Right ventricle myocardium inferior (tissue), 1 donor: Measurements from ENCODE around the gene DISP3. TPM values are rescaled to one million over a fixed set of nuclear protein-coding genes. Genes with fewer than 3 reads are reported as not detected.

Source experiments
- ATAC-seq: fragments of 200-7000 bp; cut with Tn5 transposase; one replicate; pipeline ENCODE4 v1.9.1; 2020; ENCODE audit warnings: mild to moderate bottlenecking, moderate library complexity
- DNase-seq: peaks from one replicate; pipeline ENCODE4 v3.0.0; 2021; ENCODE audit errors: missing footprints
- intact Hi-C: fragments of 100-400 bp; cut with DNase I; formaldehyde crosslinking; loops from one replicate; pipeline ENCODE4 v1.11.0; 2022
- total RNA-seq: library from RNA; stranded (reverse); fragmentation: NEBNext Ultra II Directional; extraction: Animal tissue kit (Norgen Biotek cat#: 25700); gene quantifications from one replicate; pipeline ENCODE4 v1.2.1, GENCODE V29; 2021
- donor health status: DM: no; HTN: yes; CAD: no; lungs with severe emphysema.

Gene DISP3
- total RNA-seq, 1 donor from 2014 or later: 0.08 TPM

DNA sequence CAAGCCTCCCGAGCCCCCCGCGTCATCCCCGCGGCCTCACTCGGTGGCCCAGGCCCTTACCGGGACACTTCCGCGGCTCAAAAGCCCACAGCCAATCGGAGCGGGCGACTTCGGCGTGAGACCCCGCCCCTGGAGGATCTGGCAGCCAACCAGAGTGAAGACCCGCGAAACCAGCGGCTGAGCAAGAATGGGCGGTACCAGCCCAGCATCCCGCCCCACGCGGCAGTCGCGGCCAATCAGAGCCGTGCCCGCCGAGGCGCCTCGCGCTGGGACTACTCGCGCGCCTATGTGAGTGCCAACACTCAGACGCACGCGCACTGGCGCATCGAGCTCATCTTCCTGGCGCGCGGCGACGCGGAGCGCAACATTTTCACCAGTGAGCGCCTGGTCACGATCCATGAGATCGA lies 22.5 kb downstream of the DISP3 start:
- ATAC-seq: peak; percentile 54
- intact Hi-C loops: no loop called here
- DNase-seq: no peak

DNA sequence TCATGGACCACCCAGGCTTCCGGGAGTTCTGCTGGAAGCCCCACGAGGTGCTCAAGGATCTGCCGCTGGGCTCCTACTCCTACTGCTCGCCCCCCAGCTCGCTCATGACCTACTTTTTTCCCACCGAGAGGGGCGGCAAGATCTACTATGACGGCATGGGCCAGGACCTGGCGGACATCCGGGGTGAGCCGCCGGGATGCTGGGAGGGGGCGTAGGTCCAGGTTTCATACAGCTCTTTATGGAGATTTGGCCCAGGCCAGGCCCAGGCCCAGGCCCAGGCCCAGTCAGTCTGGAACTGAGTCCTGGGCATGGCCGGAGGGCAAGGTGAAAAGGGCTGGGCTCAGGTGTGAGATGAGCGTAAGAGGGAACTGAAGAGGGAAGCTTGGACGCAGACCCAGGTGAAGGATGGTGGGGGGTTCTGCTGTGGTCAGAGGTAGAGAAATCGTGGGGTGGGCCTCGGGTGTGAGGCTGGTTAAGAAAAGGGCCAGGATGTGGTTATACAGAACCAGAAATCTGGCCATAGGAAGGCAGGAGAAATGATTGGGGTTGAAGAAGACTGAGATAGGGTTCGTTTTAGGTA lies 23.0 kb downstream of the DISP3 start:
- intact Hi-C loops: no loop called here
- no peak for DNase-seq
- no peak for ATAC-seq

DNA sequence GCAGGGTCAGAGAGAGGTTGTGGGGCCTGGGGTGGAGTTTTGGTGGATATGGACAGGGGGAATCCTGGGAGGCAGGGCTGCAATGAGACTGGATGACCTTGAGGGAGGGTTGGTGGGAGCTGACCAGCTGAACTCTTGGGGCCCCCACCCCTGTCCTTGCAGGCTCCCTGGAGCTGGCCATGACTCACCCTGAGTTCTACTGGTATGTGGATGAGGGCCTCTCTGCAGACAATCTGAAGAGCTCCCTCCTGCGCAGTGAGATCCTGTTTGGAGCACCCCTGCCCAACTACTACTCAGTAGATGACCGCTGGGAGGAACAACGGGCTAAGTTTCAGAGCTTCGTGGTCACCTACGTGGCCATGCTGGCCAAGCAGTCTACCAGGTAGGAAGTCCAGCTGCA lies 23.6 kb downstream of the DISP3 start:
- intact Hi-C loops: no loop called here
- ATAC-seq: no peak
- DNase-seq: no peak

DNA sequence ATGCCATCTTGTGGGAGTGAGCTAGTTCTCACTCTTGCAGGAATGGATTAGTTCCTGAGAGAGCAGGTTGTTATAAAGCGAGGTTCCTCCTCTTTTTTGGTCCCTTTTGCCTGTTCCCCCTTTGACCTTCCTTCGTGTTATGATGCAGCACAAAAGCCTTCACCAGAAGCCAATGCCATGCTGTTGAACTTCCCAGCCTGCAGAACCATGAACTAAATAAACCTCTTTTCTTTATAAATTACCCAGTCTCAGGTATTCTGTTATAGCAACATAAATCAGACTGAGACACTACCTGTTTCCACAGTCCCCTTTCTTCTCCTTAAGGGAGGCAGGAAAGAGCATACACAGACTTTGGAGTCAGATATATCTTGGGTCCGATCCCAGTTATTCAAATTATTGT lies 25.6 kb downstream of the DISP3 start:
- intact Hi-C loops: no loop called here
- no peak for DNase-seq
- ATAC-seq: no peak

DNA sequence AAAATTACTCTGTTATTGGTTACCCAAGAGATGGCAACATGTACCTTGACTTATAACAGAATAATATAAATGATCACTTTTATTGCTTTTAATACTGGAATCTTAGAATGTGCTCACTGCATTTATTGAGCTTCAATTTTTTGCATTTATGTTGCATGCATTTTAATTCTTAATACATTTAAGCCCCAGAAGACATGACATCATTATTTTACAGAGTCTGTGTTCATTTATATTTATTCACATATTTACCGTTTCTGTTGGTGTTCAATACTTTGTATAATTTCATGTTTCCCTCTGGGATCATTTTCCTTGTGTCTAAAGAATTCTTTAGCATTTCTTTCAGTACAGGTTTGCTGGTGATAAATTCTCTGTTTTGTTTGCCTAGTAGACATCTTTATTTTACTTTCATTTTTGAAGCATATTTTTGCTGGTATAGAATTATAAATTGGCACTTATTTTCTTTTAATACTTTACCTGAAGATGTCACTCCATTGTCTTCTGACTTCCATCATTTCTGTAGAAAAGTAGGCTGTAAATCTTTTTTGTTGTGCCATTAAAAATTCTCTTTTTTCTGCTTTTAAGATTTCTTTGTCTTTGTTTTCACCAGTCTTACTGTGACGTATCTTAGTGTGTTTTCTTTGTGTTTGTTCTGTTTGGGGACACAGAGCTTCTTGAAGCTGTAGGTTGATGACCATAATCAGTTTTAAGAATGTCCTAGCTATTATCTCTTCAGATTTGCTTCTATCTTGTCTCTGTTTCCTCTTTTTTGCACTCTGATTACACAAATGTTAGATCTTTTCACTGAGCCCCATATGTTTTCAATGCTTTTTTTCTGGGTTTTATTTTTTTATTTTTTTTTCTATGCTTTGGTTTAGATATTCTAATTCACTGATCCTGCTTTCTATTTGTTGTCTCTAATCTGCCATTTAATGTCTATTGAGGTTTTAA lies 26.9 kb downstream of the DISP3 start:
- ATAC-seq (no peak), DNase-seq (no peak)
- intact Hi-C loops: no loop called here

DNA sequence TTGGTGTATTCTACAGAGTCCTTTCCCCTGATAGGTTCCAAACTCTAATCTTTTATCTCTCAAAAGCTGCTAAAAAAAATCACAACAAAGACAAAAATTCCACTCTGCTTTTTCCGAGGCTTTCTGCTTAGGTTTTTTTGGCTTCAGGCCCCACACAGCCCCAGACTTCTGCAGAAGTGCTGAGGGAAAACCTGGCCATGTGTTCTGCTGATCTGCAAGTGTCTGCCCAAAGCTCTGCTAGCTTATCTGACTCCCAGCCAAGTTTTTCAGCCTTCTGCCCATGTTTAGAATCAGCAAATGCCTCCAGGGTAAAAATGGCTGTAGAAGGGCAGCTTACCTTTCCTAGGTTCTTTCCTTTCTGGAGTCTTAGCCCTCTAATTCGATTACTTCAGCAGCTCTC lies 28.4 kb downstream of the DISP3 start:
- DNase-seq (no peak), ATAC-seq (no peak)
- intact Hi-C loops: no loop called here

DNA sequence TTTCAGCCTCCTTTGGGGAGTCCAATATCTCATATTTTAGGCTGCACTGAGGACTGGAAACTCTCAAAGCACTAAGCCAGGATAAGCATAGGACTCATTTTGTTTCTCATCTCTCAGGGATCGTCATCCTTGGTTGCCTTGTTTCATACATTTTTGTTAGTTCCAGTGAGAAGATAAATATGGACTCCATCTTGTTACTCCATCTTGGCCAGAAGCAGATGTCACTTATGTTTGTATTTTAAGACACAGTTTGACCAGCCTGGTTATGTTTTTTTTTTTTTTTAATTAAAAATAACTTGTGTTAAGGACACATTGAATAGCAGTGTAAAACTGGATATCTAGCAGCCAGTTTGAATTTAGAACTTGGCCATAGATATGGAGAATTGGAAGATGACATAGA lies 34.7 kb downstream of the DISP3 start:
- no peak for DNase-seq
- intact Hi-C loops: no loop called here
- ATAC-seq: no peak

DNA sequence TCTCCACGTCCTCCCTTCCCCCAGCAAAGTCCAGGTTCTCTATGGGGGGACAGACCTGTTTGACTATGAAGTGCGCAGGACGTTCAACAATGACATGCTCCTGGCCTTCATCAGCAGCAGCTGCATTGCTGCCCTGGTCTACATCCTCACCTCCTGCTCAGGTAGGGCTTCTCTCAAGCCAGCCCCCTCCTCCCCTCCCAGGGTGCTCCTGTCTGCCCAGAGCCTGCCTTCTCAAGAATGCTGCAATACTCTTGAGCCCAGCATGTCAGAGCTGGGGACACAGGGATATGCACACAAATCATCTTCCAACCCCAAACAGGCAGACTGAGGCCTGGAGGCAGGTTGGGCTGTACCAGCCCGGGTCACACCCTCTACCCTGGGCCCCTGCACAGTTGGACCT lies 35.4 kb downstream of the DISP3 start:
- ATAC-seq (no peak), DNase-seq (no peak)

DNA sequence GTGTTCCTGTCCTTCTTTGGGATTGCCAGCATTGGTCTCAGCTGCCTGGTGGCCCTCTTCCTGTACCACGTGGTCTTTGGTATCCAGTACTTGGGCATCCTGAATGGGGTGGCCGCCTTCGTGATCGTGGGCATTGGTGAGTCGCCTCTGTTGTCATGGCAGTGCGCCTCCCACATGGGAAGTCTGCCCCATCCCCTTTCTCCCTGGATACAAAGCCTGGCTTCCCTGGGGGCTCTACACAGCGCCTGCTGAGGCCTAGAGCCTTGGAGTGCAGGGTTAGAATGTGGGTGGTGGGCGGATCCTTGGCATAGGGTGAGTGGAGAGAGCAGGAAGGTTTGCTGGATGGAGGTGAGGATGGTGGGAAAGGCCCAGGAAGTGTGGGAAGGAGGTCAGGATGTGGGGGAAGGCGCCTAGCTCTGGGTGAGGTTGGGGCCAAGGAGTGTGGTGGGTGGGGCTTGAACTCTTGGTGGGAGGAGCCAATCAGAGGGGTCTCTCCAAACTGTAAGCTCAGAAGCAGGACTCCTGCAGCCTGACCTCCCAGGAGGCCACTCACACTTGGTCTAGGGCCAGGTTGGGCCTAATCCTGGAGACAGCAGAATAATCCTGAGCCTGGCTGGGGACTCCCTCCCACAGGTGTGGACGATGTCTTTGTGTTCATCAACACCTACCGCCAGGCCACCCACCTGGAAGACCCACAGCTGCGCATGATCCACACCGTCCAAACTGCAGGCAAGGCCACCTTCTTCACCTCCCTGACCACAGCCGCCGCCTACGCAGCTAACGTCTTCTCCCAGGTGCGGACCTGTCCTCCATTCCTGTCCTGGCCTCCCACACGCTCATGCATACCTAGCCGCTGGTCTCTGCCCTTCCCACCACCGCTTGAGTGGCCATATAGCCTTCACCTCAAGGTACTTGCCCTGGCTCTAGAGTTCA lies 36.7 kb downstream of the DISP3 start:
- DNase-seq (no peak), ATAC-seq (no peak)
- intact Hi-C loops: no loop called here

More for the DNA sequence above, 35.4 kb downstream of the DISP3 start:
- intact Hi-C loops: no loop called here

DNA sequence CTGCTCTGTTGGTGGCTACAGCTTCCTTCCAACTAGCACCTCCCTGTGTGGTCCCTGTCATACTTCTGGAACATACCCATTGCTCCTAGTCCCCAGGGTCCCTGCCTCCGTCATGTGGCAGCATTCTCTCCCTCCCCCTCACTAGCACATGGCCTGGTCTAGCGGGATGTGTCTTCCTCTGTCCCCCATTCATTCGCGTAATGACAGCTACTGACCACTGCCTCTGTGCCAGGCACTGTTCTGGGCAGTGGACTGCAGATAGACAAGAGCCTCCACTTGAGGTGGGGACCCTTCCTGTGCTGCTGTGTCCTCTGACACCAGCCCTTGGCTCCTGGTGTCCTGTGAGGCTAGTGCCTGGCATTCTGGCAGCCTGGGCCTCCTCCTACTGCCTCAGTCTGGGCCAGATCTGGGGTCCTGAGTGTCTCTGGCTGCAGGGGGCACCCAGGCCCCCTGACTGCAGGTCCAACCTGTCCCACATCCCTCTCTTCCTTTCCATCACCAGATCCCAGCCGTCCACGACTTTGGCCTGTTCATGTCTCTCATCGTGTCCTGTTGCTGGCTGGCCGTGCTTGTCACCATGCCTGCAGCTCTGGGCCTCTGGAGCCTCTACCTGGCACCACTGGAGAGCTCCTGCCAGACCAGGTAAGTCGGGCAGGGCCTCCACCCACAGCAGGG lies 38.1 kb downstream of the DISP3 start:
- ATAC-seq (no peak), DNase-seq (no peak)
- intact Hi-C loops: no loop called here

DNA sequence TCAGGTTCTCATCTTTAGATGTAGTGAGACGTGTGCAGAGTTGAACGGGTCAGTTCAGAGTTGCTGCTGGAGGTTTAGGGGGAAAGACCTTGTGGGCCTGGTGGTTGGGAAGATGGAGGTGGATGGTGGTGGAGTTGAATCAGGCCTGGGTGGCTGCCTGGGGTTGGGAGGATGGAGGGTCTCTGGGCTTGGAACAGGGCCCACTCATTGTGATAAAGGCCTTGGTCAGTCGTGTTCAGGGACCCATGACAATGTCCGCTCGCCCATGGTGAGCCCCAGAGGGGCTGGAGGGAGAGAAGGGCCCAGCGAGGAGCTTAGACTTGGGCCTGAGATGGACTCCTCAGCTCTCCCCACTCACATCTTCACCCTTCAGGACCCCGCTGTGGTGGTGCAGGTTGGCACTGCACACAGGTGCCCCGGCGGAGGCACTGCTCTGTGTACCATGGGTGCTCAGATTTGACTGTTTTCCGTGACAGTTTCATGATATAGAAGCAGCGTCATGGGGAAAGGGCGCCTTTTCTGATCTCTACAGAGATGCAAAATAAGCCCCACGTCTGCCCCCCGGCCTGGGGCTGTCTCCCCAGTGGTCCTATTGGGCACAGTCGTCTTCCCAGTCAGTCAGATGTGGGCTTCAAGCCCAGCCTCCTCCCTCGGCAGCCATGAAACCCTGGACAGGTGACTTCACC lies 39.2 kb downstream of the DISP3 start:
- DNase-seq (no peak), ATAC-seq (no peak)
- intact Hi-C loops: no loop called here

DNA sequence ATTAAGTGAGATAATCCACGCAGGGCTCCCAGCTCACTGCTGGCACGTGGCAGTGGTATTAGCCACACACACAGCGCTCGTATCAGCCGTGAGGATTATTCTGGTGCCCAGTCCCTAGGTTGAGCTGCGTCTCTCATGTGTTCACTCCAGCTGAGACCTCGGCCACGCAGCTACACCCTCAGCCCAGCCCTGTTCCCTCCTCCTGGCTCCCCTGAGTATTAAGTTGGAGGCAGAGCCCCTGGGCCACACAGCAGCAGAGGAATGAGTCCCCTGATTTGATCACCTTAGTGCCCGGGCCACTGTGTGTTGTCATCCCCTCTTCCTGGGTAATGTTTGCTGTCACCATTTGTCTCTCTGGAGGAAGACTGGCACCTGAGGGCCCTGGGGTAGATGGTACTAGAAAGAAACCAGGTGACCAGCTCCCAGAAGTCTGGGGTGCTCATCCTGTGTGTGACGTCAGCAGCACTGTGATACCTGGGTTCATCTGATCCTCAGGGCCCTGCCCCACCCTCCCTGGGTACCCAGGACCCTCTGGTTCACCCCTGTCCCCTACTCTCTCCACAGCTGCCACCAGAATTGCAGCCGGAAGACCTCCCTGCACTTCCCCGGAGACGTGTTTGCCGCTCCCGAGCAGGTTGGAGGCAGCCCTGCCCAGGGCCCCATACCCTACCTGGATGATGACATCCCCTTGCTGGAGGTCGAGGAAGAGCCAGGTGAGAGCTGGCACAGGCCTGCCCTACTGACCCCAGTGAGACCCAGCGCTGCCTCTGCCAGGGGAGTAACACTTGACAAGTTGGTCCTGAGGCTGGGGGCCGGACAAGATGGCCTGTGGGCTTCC lies 40.1 kb downstream of the DISP3 start:
- DNase-seq (no peak), ATAC-seq (no peak)
- intact Hi-C loops: no loop called here

DNA sequence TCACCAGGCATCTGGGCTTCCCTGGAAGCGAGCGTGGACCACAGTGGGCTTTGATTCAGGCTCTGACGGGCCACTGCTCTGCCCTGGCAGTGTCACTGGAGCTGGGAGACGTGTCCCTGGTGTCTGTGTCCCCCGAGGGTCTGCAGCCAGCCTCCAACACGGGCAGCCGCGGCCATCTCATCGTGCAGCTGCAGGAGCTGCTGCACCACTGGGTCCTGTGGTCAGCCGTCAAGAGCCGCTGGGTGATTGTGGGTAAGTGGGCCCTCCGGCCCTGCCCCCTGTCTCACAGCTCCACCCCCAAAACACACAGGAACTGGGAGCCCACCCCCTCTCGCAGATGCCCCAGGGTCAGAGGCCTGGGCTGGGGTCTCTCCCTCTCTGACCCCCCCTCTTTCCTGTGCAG lies 40.7 kb downstream of the DISP3 start:
- ATAC-seq: no peak
- intact Hi-C loops: no loop called here

DNA sequence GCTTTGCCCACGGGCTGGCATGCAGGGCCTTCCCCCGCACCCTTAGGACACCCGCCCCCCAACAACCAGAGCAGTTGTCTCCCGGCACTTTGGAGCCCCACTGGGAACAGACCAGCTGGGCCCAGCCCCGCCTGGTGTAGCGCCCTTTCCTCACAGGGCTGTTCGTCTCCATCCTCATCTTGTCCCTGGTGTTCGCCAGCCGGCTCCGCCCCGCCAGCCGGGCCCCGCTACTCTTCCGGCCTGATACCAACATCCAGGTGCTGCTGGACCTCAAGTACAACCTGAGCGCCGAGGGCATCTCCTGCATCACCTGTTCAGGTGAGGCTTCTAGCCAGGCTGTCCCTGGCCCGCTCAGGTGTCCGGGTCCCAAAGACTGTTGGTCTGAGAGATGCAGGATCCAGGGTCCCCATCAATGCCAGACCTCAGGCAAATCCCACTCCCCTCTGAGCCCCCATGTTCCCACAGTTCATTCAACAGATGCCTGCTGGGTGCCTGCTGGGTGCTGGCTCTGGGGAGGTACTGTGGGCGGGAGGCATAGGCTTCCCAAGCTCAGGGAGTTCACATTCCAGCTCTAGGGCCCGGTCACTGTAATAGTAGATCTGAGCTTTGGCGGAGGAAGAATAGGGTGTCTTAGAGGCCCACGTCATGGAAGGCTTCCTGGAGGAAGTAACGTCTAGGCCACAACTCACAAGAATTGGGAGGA lies 41.7 kb downstream of the DISP3 start:
- DNase-seq (no peak), ATAC-seq (no peak)

More for the DNA sequence above, 40.7 kb downstream of the DISP3 start:
- no peak for DNase-seq

DNA sequence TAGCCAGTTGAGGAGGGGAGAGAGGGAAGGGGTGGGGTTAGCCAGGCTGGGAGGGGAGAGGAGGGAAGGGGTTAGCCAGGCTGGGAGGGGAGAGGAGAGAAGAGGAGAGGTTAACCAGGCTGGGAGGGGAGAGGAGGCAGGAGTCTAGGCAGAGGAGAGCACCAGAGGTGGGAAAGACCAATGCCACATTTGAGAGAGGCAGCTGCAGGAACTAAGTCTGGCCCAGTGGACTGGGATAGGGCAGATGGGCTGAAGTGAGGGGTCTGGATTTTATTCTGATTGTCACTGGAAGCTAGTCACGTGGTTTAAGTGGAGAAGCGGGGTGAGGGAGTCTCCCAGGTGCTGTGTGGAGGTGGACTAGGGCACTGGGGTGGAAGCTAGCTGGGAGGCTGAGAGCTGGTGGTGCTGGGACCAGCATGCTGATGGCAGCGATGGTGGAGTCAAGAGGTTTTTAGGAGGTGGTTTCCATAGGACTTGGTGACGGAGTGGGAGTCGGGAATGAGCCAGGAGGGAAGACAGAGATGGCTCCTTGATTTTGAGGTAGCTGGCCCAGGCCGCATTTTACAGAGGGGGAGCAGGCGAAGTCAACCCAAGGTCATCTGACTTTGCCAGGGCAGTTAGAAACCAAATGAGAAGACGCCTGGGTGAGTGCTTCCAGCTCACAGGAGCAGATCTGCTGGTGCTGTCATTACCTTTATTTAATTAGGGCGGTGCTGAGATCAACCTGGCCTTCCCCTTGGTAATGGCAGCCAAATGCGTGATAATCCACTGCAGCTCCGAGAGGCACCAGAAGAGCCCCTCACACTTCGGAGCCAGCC lies 42.8 kb downstream of the DISP3 start:
- ATAC-seq: no peak
- no peak for DNase-seq
- intact Hi-C loops: no loop called here

More for the DNA sequence above, 41.7 kb downstream of the DISP3 start:
- intact Hi-C loops: no loop called here
